HG02938 (cell line): ENCODE results near the gene ITIH4.
"Not testable (repeated sequence)": the region's sequence is repeated elsewhere in the genome, so short reads cannot be mapped to it uniquely, and the experiment has no call there.

Experiments used
- ATAC-seq: cut with Tn5 transposase; IDR thresholded peaks from one replicate; pipeline ENCODE4 v1.9.1; 2021; ENCODE audit warnings: mild to moderate bottlenecking, moderate library complexity; ENCODE audit not compliant: unreplicated experiment

ITIH4 gene

DNA sequence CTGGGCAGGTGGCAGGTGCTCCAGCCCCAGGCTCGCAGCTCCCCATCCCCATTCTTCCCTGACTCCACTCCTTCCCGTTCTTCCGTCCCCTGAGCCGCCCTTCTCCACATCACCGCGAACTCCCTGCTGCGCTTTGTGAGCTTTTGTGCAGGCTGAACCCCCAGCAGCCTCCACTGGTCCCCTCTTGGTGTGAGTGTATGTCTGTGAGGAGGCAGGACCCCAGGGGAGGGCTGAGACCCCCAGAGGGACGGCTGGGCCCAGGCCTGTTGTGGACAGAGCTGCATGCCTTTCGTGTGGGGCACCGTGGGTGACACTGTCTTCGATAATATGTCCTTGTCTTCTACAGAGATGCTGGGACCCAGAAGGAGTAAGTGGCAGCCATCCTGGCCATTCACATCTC is 43.2 kb downstream of the ITIH4 start:
- no peak for ATAC-seq

DNA sequence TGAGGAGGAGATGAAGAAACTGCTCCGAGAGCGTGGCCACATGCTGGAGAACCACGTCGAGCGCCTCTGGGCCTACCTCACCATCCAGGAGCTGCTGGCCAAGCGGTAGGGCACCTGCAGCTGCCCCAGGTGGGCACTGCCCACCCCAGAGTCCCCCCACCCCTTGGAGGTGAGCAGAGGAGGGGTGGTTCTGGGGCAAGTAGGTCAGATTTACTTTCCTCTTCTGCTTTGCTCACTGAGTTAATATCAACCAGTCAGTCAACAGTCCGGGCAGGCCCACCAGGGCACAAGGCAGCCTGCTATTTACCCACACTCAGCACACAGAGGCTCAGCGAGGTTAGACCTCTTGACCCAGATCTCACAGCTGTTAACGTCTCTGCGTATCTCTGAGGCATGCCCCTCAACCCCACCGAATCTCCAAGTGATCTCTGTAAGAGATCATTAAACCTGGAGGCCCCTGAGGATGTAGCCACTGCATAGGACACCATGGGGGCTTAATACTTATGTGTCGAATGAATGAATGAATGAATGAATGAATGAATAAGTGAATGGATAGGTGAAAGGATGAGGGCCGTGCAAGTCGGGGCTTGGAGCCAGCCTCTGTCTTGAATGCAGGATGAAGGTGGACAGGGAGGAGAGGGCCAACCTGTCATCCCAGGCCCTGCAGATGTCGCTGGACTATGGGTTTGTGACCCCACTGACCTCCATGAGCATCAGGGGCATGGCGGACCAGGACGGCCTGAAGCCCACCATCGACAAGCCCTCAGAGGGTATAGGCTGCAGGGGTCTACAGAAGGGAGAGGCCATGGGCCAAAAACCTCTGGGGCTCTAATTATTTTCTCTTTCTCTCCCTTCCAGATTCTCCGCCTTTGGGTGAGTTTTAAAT is 43.9 kb downstream of the ITIH4 start:
- ATAC-seq: no peak

DNA sequence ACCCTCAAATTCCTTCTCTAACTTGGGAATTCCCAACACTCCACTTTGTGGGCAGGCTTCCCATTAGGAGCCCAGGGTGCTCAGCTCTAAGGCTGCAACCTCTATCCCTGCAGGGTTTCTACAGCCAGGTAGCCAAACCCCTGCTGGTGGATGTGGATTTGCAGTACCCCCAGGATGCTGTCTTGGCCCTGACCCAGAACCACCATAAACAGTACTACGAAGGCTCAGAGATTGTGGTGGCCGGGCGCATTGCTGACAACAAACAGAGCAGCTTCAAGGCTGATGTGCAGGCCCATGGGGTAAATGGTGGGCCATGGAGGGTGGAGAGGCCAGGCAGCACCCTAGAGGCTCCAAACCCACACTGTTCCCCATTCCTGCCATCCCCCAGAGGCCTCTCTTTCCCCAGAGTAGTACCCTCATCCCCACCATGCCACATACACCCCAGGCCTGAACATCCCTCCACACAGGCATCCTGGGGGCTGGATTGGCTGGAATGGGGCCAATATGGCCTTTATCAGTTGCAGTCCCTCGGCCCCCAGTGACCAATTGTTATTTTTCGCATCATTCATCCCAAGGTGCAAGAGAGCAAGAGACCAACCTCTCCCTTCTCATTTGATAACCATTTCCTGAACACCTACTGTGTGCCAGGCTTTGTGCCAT is 45.4 kb downstream of the ITIH4 start:
- ATAC-seq: no peak

DNA sequence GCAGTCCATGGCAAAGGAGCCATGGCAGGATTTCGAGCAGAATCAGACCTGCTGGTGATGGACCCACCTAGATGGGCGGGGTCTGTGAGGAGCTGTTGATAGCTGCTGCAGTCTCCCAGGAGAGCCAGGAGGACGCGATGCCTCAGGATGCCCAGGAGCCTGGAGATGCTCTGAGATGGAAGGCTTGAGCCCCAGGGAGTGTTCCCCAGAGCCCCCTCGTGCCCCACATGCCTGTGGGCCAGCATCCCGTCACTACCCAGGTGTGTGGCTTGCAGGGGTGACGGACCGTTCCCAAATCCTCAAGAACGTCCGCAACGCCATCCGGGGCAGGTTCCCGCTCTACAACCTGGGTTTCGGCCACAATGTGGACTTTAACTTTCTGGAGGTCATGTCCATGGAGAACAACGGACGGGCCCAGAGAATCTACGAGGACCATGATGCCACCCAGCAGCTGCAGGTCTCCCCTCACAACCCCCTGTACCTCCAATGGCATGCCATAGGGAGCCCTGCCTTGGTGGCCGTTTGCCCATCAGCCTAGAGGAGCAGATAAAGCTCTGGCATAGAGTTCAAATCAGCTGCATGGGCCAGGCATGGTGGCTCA is 46.4 kb downstream of the ITIH4 start:
- no peak for ATAC-seq

DNA sequence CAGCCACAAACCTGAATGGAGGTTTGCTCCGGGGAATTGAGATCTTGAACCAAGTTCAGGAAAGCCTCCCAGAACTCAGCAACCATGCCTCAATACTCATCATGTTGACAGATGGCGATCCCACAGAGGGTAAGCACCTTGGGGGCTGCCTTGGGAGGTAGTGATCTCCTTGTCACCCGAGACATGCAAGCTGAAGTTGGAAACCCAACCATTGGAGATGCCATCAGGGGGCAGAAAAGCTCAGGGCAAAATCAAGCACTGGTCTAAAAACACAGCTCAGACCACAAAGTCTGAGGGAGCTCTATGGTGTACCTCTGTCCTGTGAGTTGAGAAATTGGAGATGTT is 47.3 kb downstream of the ITIH4 start:
- ATAC-seq: no peak

DNA sequence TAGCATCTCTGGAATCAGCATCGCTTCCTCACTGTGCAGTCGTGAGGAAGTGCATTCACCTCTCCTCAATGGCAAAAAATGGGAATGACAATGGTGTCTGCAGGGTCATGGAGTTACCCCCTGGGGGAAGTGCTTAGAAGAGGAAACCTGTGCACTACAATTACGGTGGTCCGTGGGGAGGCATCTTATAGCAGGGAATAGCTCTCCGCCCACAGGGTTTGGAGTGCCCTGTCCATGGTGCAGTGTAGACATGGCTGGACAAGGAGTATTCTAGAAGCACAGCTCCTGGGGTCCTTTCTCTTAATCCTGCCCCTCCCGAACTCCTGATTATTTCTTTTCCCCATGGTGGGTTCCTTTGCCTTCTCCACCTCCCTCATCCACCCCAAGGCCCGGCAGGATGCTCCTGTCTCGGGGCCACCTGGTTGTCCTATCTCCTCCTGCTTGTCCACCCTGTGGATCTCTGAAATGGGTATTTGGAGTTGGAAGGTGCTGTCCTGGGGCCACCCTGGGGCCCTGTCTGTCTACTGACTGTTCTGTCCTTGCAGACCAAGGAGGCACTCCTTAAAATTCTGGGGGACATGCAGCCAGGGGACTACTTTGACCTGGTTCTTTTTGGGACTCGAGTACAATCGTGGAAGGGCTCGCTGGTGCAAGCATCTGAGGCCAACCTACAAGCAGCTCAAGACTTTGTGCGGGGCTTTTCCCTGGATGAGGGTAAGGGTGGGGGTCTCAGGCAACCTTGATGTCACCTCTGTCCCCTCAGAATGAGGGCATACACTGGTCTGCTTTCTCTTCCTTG is 47.9 kb downstream of the ITIH4 start:
- ATAC-seq: no peak

DNA sequence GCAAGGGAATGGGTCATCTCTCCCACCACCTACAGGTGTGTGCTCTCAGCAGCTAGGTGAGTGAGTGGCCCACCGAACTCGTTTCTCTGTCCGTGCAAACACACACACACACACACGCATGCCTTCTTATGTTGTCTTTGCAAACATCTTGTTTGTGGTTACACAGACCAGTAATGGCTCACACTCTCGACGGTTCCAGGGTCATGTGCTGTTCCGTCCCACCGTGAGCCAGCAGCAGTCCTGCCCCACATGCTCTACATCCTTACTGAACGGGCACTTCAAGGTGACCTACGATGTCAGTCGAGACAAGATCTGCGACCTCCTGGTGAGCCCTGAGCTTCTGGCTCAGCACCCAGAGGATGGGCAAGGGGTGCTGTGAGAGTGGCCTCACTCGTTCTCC is 48.7 kb downstream of the ITIH4 start:
- no peak for ATAC-seq

DNA sequence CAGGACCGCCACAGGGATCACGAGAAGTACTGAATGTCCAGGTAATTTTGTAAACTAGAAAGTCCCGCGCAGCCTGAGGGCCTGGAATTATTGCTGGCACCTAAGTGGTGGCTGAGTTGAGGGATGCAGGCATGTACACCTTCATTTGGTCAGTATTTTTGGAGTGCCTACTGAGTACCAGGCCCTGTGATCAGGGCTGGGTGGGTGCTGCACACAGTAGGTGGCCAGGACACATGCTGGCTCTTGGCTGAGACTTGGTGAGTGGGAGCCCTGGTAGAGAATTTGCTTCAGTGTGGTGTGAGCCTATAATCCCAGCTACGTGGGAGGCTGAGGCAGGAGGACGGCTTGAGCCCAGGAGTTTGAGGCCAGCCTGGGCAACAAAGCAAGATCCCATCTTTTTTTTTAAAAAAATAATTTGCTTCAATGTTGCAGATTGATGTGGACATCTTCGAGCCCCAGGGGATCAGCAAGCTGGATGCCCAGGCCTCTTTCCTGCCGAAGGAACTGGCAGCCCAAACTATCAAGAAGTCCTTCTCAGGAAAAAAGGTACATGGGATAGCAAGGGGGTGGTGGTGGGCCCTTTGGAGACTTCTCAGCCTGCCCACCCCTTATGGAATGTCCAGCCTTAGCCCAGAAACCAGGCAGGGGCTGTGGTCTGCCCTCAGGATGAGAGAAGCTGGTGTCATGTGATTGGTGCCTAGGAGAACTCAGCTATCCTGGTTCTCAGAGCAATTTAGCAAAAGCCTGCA is 50.5 kb downstream of the ITIH4 start:
- no peak for ATAC-seq

DNA sequence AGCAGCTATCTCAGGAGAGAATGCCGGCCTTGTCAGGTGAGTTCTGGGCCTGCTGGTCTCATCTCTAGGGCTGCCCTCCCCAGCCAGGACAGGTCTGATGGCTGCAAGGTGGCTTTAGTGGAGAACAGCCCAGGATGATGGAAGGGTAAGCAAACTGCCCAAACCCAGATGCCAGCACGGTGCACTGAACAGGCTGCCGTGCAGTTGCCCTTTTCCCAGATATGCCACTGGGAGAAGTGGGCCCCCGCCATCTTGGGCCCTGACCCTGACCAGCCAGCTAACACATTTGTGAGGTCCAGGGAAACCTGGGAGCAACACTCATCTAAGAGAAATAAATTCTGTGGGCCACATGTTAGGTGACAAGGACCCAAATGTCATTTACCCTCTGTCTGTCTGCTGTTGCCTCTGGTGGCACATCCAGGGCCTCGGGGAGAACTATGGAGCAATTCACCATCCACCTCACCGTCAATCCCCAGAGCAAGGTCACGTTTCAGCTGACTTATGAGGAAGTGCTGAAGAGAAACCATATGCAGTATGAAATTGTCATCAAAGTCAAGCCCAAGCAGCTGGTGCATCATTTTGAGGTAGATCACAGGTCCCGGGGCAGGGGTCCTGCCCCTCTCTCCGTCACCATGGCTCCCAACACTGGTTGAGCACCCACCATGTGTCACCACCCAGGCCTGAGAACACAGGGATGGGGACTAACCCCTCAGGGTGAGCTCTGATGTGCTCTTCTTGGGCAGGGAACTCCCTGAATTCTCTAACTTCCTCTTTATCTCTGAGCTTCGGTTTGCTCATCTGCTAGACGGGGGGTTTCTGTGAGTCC is 51.2 kb downstream of the ITIH4 start:
- peak; percentile 81 for ATAC-seq

DNA sequence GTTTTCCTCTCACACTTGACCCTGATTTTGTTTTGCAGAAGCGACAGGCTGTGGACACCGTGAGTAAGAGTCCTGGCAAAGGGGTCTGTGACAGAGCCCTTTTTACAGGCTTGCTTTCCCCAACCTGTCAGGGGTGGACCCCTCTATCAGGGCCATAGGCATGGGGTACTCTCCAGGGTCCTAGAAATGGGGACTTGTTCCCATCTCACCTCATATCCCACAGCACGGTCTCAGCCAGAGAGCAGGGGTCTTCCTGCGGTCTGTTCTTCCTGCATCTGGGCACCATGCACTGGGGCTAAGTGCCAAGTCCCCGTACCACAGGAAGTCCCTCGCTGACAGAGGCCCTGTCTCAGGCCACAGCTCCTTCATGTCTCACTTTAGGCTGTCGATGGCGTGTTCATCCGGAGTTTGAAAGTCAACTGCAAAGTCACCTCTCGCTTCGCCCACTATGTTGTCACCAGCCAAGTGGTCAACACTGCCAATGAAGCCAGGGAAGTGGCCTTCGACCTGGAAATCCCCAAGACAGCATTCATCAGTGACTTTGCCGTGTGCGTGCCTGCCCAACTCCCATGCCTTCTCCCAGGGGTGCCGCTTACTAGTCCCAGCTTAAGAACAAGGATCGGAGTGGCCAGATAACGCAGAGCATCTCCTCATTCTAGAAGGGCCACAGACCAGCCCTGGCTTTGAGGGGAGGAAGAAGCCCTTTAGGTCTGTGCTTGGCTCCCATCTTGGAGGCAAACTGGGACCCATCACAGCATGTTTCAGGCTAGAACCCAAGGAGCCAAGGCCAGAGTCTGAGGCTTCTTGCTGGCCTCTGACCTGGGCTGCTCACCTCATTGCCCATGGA is 52.3 kb downstream of the ITIH4 start:
- no peak for ATAC-seq

DNA sequence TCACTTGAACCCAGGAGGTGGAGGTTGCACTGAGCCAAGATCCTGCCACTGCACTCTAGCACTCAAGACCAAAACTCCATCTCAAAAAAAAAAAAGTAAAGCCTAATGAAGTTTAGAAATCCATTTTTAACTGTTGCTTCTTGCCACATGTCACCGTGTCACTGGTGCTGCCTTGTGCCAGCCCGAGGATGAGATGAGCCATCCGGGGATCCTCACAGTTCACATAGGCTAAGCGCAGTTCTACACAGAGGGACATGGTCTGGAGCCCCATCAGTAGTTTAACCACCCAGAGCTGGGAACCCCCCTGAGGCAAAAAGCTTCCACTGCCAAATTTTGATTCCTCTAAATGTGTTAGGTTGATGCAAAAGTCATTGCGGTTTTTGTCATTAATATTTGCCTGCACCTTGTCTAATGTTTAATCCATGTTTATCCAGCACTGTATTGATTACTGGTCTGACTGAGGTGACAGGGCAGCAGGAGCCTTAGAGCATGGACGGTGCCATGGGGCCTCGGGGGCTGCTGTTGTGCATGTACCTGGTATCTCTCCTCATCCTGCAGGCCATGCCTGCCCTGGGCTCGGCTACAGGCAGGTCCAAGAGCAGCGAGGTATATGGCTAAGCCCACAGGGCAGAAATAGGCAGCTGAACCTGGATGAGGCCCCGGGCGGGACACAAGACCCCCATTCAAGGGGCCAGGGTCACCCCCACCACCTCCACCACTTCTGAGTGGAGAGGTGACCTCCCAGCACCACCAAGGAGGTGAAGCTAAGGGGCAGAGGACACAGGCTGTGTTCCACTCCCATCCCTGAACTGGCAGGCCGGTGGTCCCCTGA is 53.1 kb downstream of the ITIH4 start, which contains the start of gene ITIH1:
Gene ITIH1, plus strand, starts transcription at position 473 of the 832 bp plus-strand sequence. Its CDS starts 17 bp downstream, at position 490.
- no peak for ATAC-seq

DNA sequence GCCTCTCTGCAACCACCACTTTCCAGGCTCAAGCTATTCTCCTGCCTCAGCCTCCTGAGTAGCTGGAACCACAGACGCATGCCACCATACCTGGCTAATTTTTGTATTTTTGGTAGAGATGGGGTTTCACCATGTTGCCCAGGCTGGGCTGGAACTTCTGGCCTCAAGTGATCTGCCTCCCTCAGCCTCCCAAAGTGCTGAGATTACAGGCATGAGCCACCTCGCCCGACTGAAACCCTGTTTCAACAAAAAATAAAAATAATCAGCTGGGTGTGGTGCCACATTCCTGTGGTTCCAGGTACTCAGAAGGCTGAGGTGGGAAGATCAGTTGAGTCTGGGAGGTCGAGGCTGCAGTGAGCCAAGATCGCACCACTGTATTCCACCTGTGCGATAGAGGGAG is 54.0 kb downstream of the ITIH4 start:
- ATAC-seq: not testable (repeated sequence)

DNA sequence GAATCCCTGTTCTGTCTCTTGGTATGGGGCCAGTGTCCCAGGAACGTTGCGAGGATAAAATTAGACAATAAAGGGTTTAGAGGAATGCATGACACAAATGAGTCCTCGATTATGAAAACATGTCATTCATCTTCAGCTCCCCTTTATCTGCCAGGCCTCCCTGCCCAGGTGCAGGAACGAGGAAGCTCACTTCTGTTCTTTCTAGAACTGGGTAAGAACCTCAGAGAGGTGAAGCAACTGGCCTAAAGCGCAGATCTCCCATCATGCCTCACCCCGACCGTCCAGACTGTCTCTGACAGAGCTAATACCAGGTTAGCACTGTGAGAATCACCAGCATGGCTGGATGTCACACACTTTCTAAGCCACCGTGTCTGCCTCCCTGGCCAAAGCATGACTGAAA is 54.6 kb downstream of the ITIH4 start:
- ATAC-seq: no peak

DNA sequence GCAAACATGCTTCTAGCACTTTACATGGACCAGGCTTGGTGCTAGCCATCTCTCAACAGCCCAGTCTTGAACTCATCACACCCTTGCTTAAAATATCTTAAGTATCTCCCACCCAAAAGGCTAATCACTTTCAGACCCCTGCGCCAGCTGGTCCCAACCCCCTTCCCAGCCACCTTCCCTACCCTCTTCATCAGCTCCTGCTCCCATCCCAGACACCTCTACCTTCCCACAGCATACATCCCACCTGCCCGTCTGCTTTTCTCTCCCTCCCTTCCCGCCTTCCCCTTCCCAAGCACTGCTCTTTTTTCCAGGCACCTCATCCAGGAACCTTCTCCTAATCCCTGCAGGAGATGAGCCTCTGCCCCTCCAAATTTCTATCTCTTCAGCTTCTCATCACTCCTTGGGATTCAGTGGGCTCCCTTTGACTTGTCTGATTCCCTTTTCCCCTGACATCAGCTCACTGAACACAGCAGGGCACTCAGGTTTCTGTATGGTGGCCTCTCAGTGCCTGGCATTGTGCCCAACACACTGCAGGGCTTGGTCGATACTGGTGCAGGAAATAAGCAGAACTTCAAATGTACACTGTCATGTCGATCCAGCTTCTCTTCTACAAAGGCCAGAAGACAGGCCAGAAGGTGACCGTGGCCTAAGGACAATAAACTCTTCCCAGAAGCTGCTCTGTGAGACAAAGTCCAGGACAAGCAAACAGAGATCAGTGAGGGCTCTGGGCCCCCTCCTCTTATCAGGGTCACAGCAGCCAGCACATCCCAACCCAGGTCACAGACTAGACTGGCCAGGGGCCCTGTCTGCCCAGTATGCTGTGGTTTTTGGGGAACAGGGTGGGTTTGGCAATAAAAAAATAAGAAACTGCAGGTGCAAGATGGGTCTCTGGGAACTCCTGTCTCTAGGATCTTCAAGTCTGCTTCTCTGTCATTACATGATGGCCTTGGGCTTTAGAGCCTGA is 55.3 kb downstream of the ITIH4 start:
- ATAC-seq: no peak

DNA sequence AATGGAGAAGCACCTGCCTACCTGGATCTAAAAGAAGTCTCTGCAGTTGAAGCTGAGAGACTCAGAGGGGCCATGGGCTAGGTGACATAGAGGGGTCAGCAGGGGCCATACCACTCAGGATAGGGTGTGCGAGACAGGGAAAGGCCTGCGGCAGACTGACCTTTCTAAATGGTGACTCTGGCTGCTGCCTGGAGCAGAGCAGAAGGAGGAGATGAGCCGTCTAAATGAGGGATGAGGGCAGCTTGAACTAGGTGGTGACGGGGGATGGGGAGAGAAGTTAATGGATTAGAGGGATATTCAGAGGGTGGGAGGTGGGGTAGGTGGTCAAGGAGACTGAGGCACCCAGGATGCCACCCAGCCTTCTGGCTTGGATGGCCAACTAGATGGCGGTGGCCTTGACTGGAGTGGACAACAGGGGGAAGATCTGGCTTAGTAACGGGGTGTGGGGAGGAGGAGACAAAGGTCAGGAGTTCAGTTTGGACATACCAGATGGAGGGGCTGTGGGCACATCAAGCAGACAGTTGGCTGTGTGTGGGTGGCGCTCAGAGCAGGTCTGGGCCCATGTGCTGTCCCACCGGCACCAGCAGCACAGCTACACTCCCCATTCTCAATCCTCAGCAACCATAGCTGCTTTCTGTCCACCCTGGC is 56.3 kb downstream of the ITIH4 start:
- ATAC-seq: no peak
